Activated naive CD8-positive, alpha-beta T cell treated with anti-CD3 and anti-CD28 coated beads, Interleukin-2, amount 50 U/mL, for 16 hours (primary cell): Measurements from ENCODE around the gene IL3.

Experiments used
- DNase-seq: peaks from one replicate; pipeline ENCODE4 v3.0.0-alpha.2; 2020; ENCODE audit warnings: low read depth, low spot score

IL3 gene

DNA sequence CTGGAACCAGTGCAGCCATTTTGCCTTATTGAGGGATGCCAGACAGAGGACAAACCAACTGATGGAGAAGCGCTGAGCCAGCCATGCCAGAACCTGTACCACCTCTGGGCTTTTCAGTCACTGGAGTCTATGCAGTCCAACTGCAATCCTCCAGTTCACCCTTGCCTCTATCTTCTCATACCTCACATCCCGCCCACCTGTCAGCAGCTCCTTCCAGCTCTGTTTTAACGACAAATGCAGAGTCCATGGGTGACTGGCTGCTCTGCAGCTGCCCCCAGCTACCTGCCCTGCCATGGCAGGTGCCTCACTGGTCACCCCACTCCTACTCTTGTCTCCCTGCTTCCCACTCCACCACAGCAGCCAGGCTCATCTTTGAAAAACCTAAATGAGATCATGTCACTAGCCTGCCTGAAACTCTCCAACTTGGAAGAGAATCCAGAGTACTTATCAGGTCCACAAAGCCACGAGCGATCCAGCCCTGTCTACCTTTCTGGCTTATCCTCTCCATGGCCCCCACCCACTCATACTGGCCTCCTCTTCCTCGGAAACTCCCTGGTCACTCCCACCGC, 35.0 kb upstream of the IL3 start:
- no peak for DNase-seq

GRCh38 chr5:132026516-132027008, 33.9 kb upstream of the IL3 start:
- no peak for DNase-seq

GRCh38 chr5:132027027-132027426, 33.4 kb upstream of the IL3 start:
- DNase-seq: no peak

DNA sequence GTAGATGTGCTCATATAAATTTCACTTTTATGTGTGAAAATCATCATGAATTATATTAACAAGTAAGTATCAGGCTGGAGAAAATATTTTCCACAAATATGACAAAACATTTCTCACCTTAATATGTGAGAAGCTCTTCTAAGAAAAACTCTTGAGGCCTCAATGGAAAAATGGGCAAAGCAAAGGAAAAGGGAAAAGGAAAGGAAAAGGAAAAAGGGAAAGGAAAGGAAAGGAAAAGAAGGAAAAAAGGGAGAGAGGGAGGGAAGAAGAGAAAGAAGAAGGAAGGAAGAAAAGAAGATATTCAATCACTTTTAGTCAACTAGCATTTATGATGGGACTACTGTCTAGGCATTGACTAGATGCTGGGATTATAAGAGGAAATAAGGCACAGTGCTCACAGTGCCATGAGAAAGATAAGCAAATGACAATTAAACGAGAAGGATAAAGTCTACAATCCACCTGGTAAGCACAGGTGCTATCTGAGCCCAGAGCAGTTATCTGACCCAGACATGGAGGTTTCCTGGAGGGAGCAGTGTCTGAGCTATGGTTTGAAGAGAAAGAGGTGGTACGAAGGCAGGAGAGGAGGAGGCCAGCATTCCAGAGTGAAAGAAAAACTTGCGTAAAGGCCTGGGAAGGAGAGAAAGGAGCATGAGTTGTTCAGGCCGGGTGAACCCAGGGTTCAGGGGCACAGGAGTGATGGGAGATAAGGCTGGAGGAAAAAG, 30.7 kb upstream of the IL3 start:
- DNase-seq: no peak

DNA sequence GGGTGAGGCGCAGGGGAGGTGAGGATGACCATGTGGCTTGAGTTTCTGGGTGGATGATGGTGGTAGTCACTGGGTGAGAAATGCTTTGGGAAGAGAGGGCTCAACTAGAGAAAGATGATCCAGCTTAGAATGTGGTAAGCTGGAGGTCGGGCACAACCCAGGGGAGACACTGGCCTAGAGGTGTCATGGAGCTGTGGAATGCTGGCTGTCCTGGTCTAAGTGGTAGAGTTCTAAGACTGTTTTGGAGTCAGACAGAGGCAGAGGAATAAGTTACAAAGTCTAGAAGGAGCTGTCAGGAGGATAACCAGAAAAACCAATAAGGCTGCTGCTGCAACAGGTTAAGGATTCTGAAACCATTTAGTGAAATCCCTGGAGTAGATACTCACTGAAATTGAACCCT, 29.8 kb upstream of the IL3 start:
- DNase-seq: no peak

GRCh38 chr5:132032196-132032595, 28.3 kb upstream of the IL3 start:
- no peak for DNase-seq

DNA sequence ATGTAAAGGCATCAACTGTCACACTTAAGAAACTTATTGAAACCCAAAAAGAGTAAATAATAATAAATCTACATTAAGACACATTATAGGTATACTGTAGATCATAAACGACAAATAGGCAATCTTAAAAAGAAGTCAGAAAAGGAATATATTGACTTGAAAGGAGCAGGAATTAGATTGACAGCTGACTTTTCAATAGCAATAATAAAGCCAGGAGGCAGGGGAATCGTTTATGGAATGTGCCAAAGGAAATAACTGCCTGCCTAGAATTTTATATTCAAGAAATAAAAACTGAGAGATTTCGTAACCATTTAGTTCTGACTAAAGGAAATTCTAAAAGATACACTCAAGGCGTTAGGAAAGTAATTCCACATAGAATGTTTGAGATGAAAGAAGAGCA, 27.3 kb upstream of the IL3 start:
- DNase-seq: no peak

DNA sequence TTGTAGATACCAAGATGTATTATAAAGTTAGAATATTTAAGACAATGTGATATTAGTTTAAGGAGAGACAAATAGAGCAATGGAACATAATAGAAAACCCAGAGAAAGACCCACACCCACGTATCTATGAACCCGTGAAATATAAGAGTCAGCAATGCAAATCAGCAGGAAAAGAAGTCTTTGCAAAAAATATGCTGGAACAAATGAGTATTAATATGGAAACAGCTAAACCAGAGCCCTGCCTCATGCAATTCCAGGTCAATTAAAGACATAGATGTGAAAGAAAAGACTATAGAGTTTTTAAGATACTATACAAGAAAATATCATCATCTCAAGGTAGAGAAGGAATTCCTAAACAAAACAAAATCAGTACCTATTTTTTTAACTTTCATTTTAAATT, 23.1 kb upstream of the IL3 start:
- no peak for DNase-seq

- DNase-seq: no peak
These were observed 16.2 kb upstream of the IL3 start for GRCh38 chr5:132044207-132044606.

DNA sequence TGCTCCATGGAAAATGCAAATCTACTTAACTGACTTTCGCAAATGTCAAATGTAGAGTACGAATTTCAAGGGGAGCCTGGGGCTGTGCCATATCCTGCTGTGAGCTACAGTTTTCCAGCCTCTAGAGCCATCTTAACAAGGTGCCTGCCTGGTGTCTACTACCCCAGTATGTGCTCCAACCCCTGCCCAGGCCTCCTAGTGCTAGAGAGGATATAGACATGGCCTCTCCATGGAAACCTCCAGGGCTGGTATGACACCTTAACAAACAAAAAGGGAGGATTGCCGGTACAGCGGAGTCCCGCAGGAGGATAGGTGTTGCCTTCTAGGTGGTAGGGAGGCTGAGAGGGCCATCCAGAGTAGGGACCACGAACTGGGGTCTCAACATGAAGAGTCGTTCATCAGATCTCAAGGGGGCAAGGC, 13.6 kb upstream of the IL3 start:
- no peak for DNase-seq

DNA sequence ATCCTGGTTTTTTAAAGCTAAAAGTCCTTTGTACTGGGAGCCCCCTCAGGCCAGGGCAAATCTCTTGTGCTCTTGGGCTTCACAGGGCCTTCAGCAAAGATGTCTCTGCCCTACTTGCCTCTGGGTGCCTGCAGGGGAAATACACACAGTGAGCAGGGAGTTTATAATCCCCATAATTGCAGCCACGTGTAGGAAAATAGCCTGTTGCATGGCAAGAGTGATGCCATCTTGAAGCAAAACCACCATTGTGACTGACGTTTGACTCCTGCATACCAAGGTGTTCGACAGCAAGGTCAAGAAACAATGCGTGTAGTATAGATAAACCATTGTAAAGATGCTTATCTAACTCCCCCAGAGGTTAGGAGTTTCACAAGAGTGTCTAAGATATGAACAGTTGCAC, 11.4 kb upstream of the IL3 start:
- no peak for DNase-seq

DNA sequence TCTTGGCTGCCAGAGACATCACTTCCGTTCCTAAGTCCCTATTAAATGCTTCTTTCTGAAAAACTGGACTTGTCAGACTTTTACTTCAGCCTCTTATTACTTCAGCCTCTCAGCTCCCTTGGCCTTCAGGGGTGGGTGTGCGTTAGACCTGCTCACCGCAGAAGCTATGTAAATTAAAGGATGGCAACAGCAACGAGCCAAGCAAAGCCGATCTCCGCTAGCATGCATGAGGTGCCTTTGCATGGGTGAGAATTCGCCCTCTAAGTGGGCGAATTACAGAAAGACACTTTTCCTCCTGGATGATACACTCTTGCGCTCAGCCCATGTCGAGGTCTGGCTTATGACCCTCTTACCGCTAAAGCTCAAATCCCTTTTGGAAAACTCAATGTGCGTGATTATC, 10.9 kb upstream of the IL3 start:
- DNase-seq: no peak

DNA sequence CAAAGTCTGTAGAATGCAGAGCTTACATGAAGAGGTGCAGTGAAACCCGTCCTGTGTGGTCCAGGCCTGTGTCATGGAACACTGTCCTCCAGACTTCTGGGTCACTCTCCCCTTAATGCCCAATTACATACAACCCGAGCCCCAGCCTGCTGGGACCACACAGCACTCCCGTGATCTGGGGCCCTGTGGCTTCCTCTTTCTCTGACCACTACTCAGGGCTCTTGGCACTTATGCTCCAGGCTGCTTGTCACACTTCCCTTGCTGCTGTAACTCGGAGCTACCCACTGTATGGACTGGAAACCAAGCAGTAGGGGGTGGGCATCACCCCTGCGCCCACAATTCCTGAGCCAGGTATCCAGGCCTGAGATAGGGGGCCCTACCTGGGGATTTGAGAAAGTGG, 10.3 kb upstream of the IL3 start:
- no peak for DNase-seq

DNA sequence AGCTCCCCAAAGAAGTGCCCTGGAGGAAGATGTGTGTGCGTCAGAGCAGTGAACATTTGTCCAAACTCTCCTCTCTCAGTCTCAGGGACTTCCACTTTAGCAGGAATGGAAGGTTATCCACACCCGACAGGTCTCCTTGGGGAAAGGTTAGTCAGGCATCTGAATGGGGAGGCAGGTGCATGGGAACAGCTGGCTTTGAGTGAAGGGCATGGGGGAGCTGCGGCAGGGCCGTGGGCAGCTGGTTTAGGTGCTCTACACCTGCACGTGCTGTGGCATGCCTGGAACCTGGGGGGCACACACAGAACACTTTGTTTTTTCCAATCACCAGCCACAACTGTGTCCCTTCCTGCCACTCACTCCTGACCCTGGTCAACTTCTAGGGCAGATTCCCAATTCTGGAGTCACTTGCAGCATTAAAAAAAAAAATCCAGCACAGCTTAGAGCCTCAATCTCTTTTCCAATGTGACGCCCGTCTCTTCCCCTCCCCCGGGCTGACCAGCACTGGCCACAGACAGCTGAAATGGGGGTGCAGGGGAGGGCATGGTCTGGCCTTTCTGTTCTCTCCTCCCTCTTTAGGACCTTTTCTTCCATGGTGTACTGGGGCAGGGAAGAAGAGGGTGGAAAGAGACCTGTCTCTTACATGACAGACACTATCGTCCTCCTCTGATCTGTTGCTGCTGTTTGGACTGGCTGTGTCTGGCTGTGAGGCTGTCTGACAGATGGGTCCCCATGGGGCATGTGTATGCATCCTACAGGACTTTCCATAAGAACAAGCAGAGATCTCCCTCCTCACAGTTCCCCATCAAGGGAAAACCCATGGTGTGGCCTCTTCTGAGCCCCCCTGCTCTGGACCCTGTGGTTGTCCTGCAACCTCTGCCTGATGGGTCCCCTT, 9.5 kb upstream of the IL3 start:
- no peak for DNase-seq

DNA sequence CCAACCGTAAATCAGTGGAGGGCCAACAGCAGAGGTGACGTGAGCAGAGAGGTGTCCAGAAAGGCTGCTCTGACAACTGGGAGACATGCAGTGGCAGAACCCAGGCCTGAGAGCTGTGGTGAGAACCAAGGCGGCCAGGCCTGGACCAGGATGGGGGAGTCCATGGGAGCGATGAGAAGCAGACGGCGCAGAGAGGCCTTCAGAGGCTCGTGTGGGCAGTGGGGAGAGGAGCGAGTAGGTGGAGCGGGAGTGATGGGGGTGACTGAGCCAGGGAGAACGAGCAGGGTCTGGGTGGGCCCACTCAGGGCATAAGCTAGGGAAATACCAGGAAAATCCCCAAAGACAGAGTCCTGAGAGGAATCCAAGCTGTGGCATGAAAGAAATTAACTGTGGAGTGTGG, 7.9 kb upstream of the IL3 start:
- DNase-seq: no peak

GRCh38 chr5:132053483-132053882, 7.0 kb upstream of the IL3 start:
- DNase-seq: no peak

- no peak for DNase-seq
These were observed 6.3 kb upstream of the IL3 start for GRCh38 chr5:132054031-132054696.

GRCh38 chr5:132054697-132055440, 5.6 kb upstream of the IL3 start:
- DNase-seq: no peak

DNA sequence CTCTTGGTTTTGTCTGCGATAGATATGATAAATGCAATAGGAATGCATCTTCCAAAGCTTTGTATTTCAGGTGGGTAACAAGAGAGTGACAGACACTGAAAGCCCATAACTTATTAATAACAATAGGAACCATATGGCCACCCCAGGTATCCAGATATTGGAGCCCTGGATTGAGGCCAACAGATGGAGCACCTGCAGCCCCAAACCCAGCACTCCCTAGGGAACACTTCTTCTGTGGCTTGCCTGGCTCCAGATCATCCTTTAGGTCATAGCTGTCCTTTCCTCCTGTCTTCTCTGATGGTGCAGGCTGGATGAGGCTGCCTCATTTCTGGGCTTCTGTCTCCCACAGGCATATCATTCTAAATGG, 5.0 kb upstream of the IL3 start:
- DNase-seq: no peak

DNA sequence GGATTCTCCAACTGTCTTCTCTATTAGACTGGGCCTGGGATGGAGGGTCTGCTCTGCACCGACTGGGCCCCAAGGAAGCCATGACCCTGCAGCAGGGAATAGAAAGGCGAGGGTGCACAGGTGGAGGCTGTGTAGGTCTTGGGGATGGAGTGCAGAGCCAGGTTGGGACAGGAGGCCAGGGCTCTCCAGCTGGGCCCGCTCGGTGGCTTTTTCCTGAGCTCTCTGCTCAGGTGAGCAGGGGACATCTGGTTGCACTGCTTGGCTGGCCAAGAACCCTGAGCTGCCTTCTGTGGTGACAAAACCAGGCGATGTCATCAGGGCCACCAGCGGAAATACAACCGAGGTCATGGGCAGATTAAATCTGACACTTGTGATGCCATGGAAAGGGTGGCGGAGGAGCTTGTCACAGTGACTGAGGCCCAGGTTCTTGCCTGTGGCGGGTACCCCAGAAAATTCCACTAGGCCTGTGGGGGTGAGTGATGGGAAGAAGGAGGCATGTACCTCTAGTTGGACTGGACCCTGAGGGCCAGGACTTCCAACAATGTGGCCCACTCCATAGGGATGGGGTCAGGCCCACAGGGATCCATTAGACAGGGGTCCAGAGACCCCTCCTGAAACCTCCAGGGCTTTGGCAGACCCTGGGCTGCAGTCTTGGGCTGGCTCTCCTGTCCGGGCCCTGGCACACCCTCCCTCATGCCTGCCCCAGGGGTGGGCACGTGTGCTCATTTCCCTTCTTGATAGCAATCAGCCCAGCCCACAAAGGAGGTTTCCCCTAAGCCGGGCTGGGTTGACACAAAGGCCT, 4.4 kb upstream of the IL3 start:
- DNase-seq: no peak
